Mesodermal cell (in vitro differentiated cells): ENCODE results near the gene ROBO1.

Experiments used
- H3K27ac ChIP-seq: 2 replicates; pipeline ENCODE4 v1.7.0; 2013; ENCODE audit warnings: mild to moderate bottlenecking, low read depth, low read length, moderate library complexity; ENCODE audit not compliant: severe bottlenecking
- H3K36me3 ChIP-seq: 2 replicates; pipeline ENCODE4 v1.7.1; 2013; ENCODE audit warnings: mild to moderate bottlenecking, low read length, moderate library complexity; ENCODE audit not compliant: control insufficient read depth, insufficient read depth
- H3K4me1 ChIP-seq: one replicate; pipeline ENCODE4 v1.7.1; 2013; ENCODE audit warnings: mild to moderate bottlenecking, low read length; ENCODE audit not compliant: insufficient read depth, control insufficient read depth, poor library complexity, severe bottlenecking
- H3K4me3 ChIP-seq: 2 replicates; pipeline ENCODE4 v1.7.0; 2013; ENCODE audit warnings: low read length, control low read depth, mild to moderate bottlenecking; ENCODE audit not compliant: insufficient read depth, poor library complexity, severe bottlenecking; ENCODE audit errors: extremely low read depth
- H3K9me3 ChIP-seq: 2 replicates; pipeline ENCODE4 v1.7.1; 2013; ENCODE audit warnings: mild to moderate bottlenecking, low read length, moderate library complexity; ENCODE audit not compliant: control insufficient read depth
- WGBS, 2 experiments: methylation state at CpG; one replicate each; pipeline ENCODE4 v1.1.5; 2013; ENCODE audit warnings: missing lambda C conversion rate in 2 of 2; ENCODE audit not compliant: insufficient coverage in 2 of 2; 5-methylcytosine and 5-hydroxymethylcytosine counted together

Gene ROBO1

DNA sequence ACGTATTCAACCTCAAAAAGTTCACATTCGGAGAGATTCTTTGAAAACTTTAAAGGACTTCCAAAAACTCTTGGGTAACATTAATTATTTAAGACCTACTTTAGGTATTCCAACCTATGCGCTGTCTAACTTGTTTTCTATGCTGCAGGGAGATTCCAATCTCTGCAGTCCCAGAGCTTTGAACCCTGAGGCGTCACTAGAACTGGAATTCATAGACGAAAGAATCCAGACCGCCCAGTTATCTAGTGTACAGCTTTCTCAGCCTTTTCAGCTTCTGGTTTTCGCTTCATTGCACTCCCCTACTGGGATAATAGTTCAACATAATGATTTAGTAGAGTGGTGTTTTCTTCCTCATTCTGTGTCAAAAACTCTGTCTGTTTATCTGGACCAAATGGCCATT lies 711.3 kb downstream of the ROBO1 start:
- Histone ChIP-seq H3K9me3 (peaks cover 16% of the 10 kb centered on the region), H3K4me3 (no peak overlapping the region), H3K4me1 (no peaks in the 10 kb centered on the region), H3K36me3 (no peaks in the 10 kb centered on the region), H3K27ac (no peak overlapping the region)
- WGBS, 2 experiments = 90 to 100% methylated on average over 5 to 6 of the region's 7 CpGs

DNA sequence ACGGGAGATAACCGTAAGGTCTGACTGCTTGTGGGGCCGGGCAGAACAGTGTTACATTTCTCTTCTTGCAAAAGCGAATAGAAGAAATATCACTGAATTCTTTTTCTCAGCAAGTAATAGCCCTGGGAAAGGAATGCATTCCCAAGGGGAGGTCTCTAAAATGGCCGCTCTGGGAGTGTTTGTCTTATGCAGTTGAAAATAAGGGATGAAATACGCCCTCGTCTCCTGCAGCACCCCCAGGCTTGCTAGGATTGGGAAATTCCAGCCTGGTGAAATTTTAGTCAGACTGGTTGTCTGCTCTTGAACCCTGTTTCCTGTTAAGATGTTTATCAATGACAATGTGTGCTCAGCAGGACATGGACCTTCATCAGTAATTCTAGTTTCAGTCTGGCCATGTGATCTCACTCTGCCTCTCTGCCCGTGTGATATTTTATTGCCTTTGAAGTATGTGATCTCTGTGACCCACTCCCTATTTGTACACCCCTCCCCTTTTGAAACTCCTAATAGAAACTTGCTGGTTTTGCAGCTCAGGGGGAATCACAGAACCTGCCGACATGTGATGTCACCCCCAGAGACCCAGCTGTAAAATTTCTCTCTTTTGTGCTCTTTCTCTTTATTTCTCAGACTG lies 715.6 kb downstream of the ROBO1 start:
- H3K36me3 ChIP-seq = no peaks in the 10 kb centered on the region
- 94 to 98% methylated on average over 7 to 8 of the region's 9 CpGs for whole genome bisulfite sequencing, 2 experiments
- no peaks in the 10 kb centered on the region for H3K4me1 ChIP-seq
- no peak overlapping the region for H3K27ac ChIP-seq
- H3K9me3 ChIP-seq = peaks cover 12% of the 10 kb centered on the region
- H3K4me3 ChIP-seq = no peak overlapping the region

DNA sequence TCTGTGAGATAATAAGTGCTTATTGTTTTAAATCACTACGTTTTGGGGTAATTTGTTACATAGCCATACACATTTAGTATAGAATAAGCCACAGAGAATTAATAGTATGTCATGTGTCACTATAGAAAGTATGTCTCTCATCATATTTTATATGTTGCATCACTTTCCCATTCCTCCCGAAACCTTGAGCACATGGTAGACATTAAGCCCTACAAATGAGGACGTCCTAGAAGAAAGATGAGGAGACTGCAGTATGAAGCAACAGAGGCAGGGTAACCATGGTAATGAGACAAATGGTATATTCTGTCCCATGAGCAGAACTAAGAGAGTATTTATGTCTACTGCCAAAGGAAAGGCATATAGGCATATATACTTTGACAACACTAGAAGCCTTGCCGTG lies 720.2 kb downstream of the ROBO1 start:
- Histone ChIP-seq H3K27ac (no peak overlapping the region), H3K4me3 (no peak overlapping the region), H3K9me3 (peaks cover 9% of the 10 kb centered on the region), H3K36me3 (no peaks in the 10 kb centered on the region), H3K4me1 (no peaks in the 10 kb centered on the region)
- WGBS, 2 experiments = 94 to 100% methylated on average over 1 to 2 of the region's 4 CpGs

DNA sequence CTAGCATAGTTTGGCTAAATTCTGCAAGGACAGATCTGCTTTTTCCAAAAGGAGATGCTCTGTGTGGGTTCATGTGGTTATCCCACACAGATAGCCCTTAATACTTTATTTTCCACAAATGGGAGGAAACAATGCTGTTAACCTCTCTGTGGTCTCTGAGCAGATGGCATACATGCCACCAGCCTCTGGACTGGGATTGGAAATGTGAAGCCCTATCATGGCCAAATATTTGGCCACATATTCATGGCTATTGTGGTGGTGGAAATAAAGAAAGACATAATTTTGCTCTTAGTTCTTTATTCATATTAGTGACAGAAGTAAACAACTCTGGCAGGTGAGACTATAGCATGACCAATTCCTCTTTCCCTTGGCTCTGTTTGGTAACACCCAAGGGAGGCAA lies 726.2 kb downstream of the ROBO1 start:
- Histone ChIP-seq H3K36me3 (no peaks in the 10 kb centered on the region), H3K4me1 (no peaks in the 10 kb centered on the region), H3K27ac (no peak overlapping the region), H3K9me3 (no peaks in the 10 kb centered on the region), H3K4me3 (no peak overlapping the region)

DNA sequence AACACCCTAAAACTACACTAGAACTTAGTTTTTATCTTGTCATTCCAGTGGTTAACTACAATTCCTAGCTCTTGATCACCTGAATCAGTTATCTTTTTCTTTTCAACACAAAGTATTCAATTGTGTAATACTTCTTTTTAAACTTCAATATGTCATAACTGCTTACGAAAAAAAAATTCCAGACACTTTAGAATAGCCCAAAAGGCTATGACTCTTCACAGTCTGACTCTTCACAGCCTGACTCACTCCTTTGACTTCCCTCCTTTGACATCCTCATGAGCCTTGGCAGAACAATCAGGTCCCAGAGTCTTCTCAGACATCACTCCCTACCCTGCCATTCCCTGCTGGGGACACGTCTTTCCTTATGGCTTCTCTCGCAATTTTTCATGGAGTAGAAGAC lies 727.1 kb downstream of the ROBO1 start:
- no peaks in the 10 kb centered on the region for H3K9me3 ChIP-seq
- no peak overlapping the region for H3K4me3 ChIP-seq
- no peak overlapping the region for H3K27ac ChIP-seq
- H3K4me1 ChIP-seq = no peaks in the 10 kb centered on the region
- 88 to 94% methylated on average over 1 to 2 of the region's 3 CpGs for WGBS, 2 experiments
- no peaks in the 10 kb centered on the region for H3K36me3 ChIP-seq

DNA sequence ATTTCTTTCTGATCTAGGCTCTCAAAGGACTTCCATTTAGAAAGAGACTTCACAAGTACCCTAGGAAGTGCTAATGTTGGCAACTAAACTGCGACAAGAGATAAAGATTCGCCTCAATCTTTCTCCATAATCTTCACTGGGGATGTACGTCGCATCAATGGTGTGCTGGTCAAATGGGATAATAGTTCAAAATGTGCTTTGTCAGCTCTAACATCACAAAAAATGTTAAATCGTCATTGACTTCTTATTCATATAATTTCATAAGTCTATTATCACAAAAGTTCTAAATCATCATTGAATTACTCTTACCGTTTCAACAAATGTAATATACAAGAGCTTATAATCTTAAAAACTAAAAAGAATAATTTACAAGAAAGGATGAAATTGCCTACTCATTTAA lies 727.7 kb downstream of the ROBO1 start:
- Histone ChIP-seq H3K9me3 (no peaks in the 10 kb centered on the region), H3K27ac (no peak overlapping the region), H3K4me1 (no peaks in the 10 kb centered on the region), H3K36me3 (no peaks in the 10 kb centered on the region), H3K4me3 (no peak overlapping the region)
- WGBS, 2 experiments = 93 to 100% methylated on average over 1 to 4 of the region's 6 CpGs

DNA sequence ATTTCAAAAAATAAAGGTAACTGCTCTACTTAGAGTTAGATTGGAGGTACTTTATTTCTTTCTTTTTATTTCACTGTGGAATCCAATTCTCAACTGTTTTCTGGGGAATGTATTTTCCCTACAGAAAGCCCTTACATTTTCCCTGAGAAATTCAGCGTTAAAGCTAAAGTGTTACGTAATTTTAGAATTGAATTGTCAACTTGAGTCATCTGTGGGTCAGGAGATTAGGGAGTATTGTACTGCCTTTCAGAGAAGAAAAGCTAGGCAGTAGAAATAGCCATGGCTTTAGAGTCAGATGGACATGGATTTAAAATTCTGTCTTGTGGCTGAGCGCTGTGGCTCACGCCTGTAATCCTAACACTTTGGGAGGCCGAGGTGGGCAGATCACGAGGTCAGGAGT lies 728.6 kb downstream of the ROBO1 start:
- no peaks in the 10 kb centered on the region for H3K4me1 ChIP-seq
- WGBS, 2 experiments = 83 to 98% methylated on average over 4 to 6 of the region's 6 CpGs
- H3K4me3 ChIP-seq = no peak overlapping the region
- no peaks in the 10 kb centered on the region for H3K9me3 ChIP-seq
- no peak overlapping the region for H3K27ac ChIP-seq
- H3K36me3 ChIP-seq = no peaks in the 10 kb centered on the region

DNA sequence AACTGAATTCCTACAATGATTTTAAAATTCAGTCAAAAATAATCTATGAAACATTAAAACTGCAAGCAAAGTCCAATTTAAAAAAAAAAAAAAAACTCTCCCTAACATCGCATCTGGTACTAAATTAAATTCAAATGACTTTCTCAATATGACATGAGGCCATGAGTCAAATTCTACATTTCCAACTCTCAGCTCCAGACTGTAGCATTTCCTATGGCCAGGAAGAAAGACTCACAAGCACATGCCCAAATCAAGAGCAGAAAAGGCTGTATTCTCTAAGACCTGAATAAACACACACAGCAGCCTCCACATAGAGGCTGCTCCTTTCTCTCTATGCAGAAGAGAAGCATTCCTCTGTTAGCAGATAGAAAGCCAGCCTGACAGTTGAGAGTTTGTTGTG lies 729.2 kb downstream of the ROBO1 start:
- H3K36me3 ChIP-seq = no peaks in the 10 kb centered on the region

DNA sequence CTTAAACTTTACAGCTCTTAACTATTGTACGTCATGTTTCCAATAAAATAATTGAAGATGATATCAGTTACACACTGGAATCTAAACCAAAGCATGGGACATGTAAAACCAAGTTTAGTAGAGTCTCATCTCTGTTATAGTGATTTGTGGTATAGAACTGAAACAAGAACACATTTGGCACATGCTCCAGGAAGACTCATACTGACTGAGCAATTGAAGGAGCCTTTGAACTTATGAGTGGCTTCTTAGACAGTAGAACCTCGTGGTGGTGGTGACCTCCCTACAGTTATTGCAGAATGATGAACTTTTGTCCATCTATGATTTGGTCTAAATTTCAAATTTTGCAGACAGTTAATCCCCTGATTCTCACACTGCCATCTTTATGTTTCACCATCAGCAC lies 729.7 kb downstream of the ROBO1 start:
- no peaks in the 10 kb centered on the region for H3K4me1 ChIP-seq
- WGBS, 2 experiments = 100% methylated on average over 1 of the region's 2 CpGs; no CpG with 5 or more reads in 1 of the 2 experiments
- H3K4me3 ChIP-seq = no peak overlapping the region
- no peaks in the 10 kb centered on the region for H3K9me3 ChIP-seq
- H3K36me3 ChIP-seq = no peaks in the 10 kb centered on the region
- no peak overlapping the region for H3K27ac ChIP-seq

More for the DNA sequence above, 729.2 kb downstream of the ROBO1 start:
- Histone ChIP-seq H3K4me1 (no peaks in the 10 kb centered on the region), H3K27ac (no peak overlapping the region), H3K4me3 (no peak overlapping the region), H3K9me3 (no peaks in the 10 kb centered on the region)
- no CpG with 5 or more reads among the region's 1 CpG for WGBS, 2 experiments

DNA sequence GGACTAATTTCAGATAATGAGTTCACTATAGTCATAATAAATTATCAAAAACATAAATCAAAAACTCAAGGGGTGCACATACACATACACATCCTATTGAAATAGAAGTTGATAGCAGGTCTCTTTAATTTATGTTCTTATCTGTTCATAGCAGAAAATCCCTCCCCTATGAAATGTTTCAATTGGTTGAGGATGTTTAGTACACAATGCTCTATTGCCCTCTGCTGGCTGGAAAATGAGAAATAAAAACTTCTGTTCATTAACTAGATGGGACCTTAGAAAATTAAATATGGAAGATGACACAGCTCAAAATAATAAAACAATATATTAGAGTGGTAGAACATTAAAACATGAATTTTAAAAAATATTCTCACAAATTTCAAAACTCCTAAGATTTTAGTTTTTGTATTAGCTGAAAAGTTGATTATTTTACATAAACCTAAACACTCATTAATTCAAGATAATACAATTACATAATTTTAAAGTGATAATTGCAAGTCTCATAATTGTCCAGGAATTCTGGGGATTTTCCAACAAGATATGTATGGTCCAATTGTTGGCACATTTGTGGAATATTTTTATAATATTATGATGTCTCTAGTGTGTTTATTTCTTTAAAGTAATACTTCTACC lies 735.0 kb downstream of the ROBO1 start:
- H3K36me3 ChIP-seq = no peaks in the 10 kb centered on the region
- no peaks in the 10 kb centered on the region for H3K4me1 ChIP-seq
- H3K9me3 ChIP-seq = no peaks in the 10 kb centered on the region

DNA sequence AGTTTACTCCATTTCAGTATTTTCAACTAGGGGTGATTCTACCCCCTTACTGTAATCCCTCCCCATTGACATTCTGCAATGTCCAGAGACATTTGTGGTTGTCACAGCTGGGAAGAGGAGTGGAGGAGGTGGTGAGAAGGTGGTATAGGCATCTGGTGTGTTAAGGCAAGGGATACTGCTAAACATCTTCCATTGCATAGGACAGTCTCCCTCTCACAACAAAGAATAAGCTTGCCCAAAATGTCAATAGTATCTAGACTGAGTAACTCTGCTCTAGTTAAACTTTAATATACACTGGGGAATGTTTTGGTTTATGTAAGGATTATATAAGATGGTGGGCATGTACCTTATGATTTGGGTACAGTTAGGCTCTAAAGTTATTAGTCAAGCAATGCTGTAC lies 737.6 kb downstream of the ROBO1 start:
- H3K9me3 ChIP-seq = no peaks in the 10 kb centered on the region
- no peak overlapping the region for H3K27ac ChIP-seq
- H3K4me3 ChIP-seq = no peak overlapping the region
- H3K4me1 ChIP-seq = no peaks in the 10 kb centered on the region
- no peaks in the 10 kb centered on the region for H3K36me3 ChIP-seq

More for the DNA sequence above, 735.0 kb downstream of the ROBO1 start:
- Histone ChIP-seq H3K4me3 (no peak overlapping the region), H3K27ac (no peak overlapping the region)
